WTC11 (cell line): ENCODE measurements around the gene CDCA7.

Experiments
- ZNF121 ChIP-seq: sonication (generic); formaldehyde crosslinking; IDR thresholded peaks from 2 replicates; pipeline ENCODE4 v1.8.0; 2023; ENCODE audit warnings: missing genetic modification reagents
- ZNF423 ChIP-seq: fragments of 250-450 bp; sonication (Bioruptor Pico); IDR thresholded peaks from 2 replicates; pipeline ENCODE4 v2.1.2; 2022; ENCODE audit warnings: mild to moderate bottlenecking, moderate library complexity
- TF ChIP-seq, protein P1 (sequence below): sonication (generic); formaldehyde crosslinking; IDR thresholded peaks from 2 replicates; pipeline ENCODE4 v1.8.1; 2023; ENCODE audit warnings: mild to moderate bottlenecking, missing genetic modification reagents, borderline replicate concordance

GRCh38 chr2:173373290-173373689 lies 18.6 kb downstream of the CDCA7 start:
- TF ChIP-seq ZNF121 (CRISPR knock-in tag): no peak
- TF ChIP-seq ZNF423 (CRISPR knock-in tag): no peak
- TF ChIP-seq, protein P1, sequence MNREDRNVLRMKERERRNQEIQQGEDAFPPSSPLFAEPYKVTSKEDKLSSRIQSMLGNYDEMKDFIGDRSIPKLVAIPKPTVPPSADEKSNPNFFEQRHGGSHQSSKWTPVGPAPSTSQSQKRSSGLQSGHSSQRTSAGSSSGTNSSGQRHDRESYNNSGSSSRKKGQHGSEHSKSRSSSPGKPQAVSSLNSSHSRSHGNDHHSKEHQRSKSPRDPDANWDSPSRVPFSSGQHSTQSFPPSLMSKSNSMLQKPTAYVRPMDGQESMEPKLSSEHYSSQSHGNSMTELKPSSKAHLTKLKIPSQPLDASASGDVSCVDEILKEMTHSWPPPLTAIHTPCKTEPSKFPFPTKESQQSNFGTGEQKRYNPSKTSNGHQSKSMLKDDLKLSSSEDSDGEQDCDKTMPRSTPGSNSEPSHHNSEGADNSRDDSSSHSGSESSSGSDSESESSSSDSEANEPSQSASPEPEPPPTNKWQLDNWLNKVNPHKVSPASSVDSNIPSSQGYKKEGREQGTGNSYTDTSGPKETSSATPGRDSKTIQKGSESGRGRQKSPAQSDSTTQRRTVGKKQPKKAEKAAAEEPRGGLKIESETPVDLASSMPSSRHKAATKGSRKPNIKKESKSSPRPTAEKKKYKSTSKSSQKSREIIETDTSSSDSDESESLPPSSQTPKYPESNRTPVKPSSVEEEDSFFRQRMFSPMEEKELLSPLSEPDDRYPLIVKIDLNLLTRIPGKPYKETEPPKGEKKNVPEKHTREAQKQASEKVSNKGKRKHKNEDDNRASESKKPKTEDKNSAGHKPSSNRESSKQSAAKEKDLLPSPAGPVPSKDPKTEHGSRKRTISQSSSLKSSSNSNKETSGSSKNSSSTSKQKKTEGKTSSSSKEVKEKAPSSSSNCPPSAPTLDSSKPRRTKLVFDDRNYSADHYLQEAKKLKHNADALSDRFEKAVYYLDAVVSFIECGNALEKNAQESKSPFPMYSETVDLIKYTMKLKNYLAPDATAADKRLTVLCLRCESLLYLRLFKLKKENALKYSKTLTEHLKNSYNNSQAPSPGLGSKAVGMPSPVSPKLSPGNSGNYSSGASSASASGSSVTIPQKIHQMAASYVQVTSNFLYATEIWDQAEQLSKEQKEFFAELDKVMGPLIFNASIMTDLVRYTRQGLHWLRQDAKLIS (CRISPR knock-in tag): no peak
